T follicular helper cell (primary cell): ENCODE data around the gene MEX3A.
"Not testable (repeated sequence)": the region's sequence is repeated elsewhere in the genome, so short reads cannot be mapped to it uniquely, and the experiment has no call there.

ENCODE experiments used
- DNase-seq: peaks from one replicate; pipeline ENCODE4 v3.0.0-alpha.2; 2020; ENCODE audit warnings: low read depth

Gene MEX3A

DNA sequence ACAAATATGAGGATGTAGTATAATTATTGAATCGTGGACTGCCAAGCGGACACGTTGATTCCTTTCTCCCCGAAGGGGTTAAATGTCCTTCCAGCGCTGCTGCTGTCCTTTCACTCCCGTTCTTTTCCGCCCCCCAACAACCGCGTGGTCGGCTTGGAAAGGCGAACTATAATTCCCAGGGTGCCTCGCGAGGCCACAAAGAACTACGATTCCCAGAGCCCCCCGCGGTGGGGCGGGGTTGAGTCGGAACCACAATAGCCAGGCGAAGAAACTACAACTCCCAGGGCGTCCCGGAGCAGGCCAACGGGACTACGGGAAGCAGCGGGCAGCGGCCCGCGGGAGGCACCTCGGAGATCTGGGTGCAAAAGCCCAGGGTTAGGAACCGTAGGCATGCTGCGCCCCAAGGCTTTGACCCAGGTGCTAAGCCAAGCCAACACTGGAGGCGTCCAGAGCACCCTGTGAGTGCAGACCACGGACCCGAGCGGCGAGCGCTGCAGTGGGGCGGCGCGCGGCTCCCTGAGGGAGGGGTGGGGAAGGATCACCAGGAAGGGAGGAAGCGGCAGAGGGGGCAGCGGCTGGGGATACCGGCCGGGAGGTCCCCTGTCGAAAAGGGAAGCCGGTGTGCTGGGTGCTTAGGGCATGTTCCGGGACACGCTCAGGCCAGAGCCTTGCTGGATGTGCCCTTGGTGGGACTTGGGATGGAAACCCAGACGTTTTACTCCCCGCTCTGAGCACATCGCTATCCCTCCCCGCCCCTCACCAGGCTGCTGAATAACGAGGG, 27.6 kb downstream of the MEX3A start, which contains the start of gene LAMTOR2:
Gene LAMTOR2 (plus strand): TSS at position 283 of the 781 bp plus-strand sequence. CDS start 108 bp downstream, at position 391.
- DNase-seq: peak; percentile 92

GRCh38 chr1:156053768-156054499, 28.3 kb downstream of the MEX3A start, which contains the start of gene UBQLN4:
TSS of gene UBQLN4 (minus strand) at chr1:156053798. CDS start at chr1:156053701, 97 bp downstream.
- DNase-seq: peak; percentile 75

GRCh38 chr1:156052862-156053767, 29.1 kb downstream of the MEX3A start:
- peak; percentile 62 for DNase-seq

DNA sequence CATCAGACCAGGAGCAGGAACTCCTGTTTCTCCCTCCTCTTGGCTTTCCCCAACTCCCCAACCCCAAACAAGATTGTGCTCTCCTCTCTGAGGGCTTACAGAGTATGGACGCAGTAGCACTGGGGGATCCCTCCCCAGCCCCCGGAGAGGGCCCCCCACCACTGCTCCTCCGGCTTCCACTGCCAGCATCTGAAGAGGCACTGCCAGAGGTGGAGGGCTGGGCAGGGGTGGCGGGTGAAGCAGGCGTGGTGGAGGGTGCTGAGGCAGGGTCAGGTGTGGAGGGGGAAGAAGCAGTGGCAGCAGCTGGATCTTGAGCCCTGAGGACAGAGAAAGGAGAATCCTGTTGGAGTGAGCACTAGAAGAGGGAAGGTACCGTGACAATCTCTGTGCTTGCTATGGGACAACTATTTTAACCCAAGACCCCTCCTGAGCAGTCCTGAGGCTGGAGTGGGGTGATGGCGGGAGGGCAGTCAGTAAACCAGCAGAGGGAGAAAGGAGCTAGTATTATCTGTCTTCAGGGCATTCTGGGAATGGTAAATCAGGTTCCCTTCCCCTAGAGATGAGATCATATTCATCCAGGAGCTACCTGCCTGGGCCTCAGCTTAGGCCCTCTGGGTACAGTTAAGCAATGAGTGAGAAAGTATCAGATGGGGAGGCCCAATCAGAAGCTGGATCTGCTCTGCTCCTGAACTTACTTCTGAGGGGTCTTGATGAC, 31.1 kb downstream of the MEX3A start:
- no peak for DNase-seq

- DNase-seq: no peak
Measured at GRCh38 chr1:156050376-156050775, 31.9 kb downstream of the MEX3A start.

DNA sequence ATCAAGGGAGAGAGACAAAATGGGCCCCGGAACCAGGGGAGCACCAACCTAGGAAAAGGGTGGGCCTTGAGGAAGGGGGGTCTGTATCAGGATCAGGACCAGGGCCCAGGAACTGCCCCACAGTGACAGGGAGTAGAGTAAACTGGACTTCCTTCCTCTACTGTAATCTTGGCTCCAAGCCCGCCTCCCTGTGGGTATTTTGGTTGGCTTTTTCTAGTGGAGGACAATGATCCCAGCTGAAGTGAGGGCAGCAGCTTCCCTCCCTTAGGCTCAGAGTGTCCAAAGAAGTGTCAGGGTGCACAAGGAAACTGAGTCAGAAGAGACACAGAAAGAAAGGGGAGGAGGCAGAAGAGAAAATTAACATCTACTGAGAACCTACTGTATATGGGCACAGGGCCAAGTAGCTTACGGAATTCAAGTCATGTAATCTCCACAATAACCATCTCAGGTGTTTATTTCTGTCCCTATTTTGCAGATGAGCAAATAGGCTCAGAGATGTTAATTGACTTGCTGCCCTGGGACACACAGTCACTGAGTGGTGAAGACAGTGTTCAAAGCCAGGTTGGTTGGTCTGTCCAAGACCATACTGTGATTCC, 33.5 kb downstream of the MEX3A start:
- no peak for DNase-seq

GRCh38 chr1:156045076-156045475, 37.2 kb downstream of the MEX3A start:
- DNase-seq: no peak

DNA sequence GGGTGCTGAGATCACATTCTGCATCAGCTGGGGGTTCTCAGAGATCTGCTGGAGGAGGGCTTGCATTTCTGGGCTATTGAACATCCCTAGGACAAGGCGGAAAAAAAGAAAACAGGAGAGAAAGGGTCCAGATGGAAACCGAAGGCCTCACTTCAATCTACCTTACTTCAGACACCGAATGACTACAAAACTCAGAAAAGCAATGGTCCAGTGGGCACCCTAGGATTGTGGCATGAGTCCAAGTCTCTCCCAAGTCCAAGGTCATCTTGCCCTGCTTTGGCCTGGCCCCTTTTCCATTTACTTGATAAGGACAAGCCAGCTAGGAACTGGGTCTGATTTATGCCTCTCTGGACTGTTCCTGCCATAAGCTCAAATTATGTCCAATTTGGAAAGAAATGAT, 39.4 kb downstream of the MEX3A start:
- DNase-seq: no peak

DNA sequence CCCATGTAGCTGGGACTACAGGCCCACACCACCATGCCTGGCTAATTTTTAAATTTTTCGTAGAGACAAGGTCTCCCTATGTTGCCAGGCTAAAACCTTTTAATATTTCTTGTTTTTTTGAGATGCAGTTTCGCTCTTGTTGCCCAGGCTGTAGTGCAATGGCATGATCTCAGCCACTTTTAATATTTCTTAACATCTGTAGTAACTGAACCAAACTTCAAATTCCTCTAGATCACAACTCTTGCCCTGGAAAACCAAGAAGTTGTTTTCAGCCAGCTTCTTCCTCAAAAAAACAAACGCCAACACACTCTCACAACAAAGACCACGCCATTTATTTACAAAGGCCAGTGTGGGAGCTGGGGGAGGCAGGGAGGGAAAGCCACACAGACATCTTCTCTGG, 47.3 kb downstream of the MEX3A start:
- DNase-seq: not testable (repeated sequence)

GRCh38 chr1:156033011-156033410, 49.3 kb downstream of the MEX3A start:
- no peak for DNase-seq

- no peak for DNase-seq
Measured at GRCh38 chr1:156026588-156026987, 55.7 kb downstream of the MEX3A start.

GRCh38 chr1:156025876-156026275, 56.4 kb downstream of the MEX3A start:
- DNase-seq: peak; percentile 6

DNA sequence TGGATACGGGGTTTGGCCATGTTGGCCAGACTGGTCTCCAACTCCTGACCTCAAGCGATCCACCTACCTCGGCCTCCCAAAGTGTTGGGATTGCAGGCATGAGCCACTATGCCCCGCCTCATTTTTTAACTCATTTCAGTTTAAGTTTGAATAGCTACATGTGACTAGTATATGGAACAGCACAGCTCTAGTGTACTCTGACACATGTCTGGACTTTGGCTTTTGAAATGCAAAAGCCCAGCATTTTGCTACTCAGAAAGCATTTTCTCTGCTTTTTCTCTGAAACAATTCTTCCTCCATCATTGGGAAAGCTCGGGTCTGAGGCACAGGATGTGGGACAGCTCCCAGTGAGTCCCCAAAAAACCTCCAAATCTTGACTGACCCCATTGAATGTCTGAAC, 57.5 kb downstream of the MEX3A start:
- no peak for DNase-seq
